PC-9 (cell line): ENCODE results near the gene CBX5. TPM values are rescaled to one million over a fixed set of nuclear protein-coding genes. Genes with fewer than 3 reads are reported as not detected.
"Not testable (repeated sequence)": the region's sequence is repeated elsewhere in the genome, so short reads cannot be mapped to it uniquely, and the experiment has no call there.

Experiments used
- BruUV-seq: library from RNA; stranded (reverse); fragments of 400-500 nt; replicated peaks from 2 replicates; lab custom pipeline; 2021; lab: Mats Ljungman, UMichigan
- CTCF ChIA-PET: fragments of 300-600 bp; sonication (Branson Sonifier 250); formaldehyde crosslinking; loops from one replicate; lab custom pipeline; 2022; ENCODE audit warnings: antibody characterized with exemption; lab: Charles Lee
- POLR2A ChIA-PET: fragments of 300-600 bp; sonication (Branson Sonifier 250); formaldehyde crosslinking; loops from one replicate; lab custom pipeline; 2022; ENCODE audit warnings: antibody characterized with exemption; ENCODE audit not compliant: unreplicated experiment; lab: Charles Lee
- DNase-seq, 2 experiments: peaks; one replicate each; pipeline versions ENCODE4 v3.0.0 to v3.0.0-alpha.2; 2015 to 2022; ENCODE audit warnings: mixed read lengths in 1 of 2
- H2AFZ ChIP-seq: fragments of 200-600 bp; sonication (generic); 2 replicates; pipeline ENCODE4 v1.8.1; 2017; ENCODE audit warnings: antibody characterized with exemption
- H3F3A ChIP-seq: fragments of 200-600 bp; sonication (generic); 2 replicates; pipeline ENCODE4 v1.8.1; 2017; ENCODE audit warnings: antibody characterized with exemption, mild to moderate bottlenecking, low read depth; ENCODE audit not compliant: insufficient read depth
- H3K27ac ChIP-seq: fragments of 200-600 bp; sonication (generic); 2 replicates; pipeline ENCODE4 v1.6.1; 2016; ENCODE audit warnings: mixed run types
- H3K27me3 ChIP-seq: fragments of 200-600 bp; sonication (generic); 2 replicates; pipeline ENCODE4 v1.6.1; 2016; ENCODE audit warnings: low read depth, mixed run types; ENCODE audit not compliant: insufficient read depth
- H3K36me3 ChIP-seq: fragments of 200-600 bp; sonication (generic); 2 replicates; pipeline ENCODE4 v1.6.1; 2016; ENCODE audit warnings: low read depth, mixed run types
- H3K4me1 ChIP-seq: fragments of 200-600 bp; sonication (generic); replicated peaks from 2 replicates; pipeline ENCODE4 v1.6.1; 2016; ENCODE audit warnings: mixed run types; ENCODE audit not compliant: insufficient read depth
- H3K4me2 ChIP-seq: fragments of 200-600 bp; sonication (generic); 2 replicates; pipeline ENCODE4 v1.6.1; 2017; ENCODE audit warnings: mixed run types
- H3K4me3 ChIP-seq: fragments of 200-600 bp; sonication (generic); 2 replicates; pipeline ENCODE4 v1.6.1; 2016; ENCODE audit warnings: mixed run types
- H3K79me2 ChIP-seq: fragments of 200-600 bp; sonication (generic); 2 replicates; pipeline ENCODE4 v1.6.1; 2017; ENCODE audit warnings: low read depth, mixed run types
- H3K9me2 ChIP-seq: fragments of 200-600 bp; sonication (generic); 2 replicates; pipeline ENCODE4 v1.8.1; 2017; ENCODE audit warnings: mild to moderate bottlenecking; ENCODE audit not compliant: insufficient read depth
- H3K9me3 ChIP-seq: fragments of 200-600 bp; sonication (generic); 2 replicates; pipeline ENCODE4 v1.8.1; 2016; ENCODE audit warnings: low read depth; ENCODE audit not compliant: insufficient read depth
- H4K20me1 ChIP-seq: fragments of 200-600 bp; sonication (generic); 2 replicates; pipeline ENCODE4 v1.8.1; 2017; ENCODE audit not compliant: insufficient read depth
- CTCF ChIP-seq: fragments of 200-600 bp; sonication (generic); conservative IDR thresholded peaks from 2 replicates; pipeline ENCODE4 v1.6.1; 2017; ENCODE audit warnings: mixed run types, antibody characterized with exemption, mild to moderate bottlenecking, moderate library complexity
- EZH2 ChIP-seq: fragments of 200-600 bp; sonication (generic); IDR thresholded peaks from 2 replicates; pipeline ENCODE4 v1.8.0; 2017; ENCODE audit warnings: antibody characterized with exemption, low read depth
- intact Hi-C: fragments of 100-400 bp; cut with micrococcal nuclease; formaldehyde crosslinking; loops from one replicate; pipeline ENCODE4 v1.10.0; 2022; ENCODE audit not compliant: unreplicated experiment
- total RNA-seq: library from RNA; stranded (reverse); gene quantifications from 2 replicates; pipeline ENCODE4 v1.2.3, GENCODE V29; 2021

The CBX5 gene
- total RNA-seq, 1 experiment from 2014 or later, result 154 TPM

GRCh38 chr12:54282949-54283593 is 3.1 kb upstream of the CBX5 start:
- H3K27ac ChIP-seq, result peak overlapping the region; percentile 94
- peaks cover 62% of the 10 kb centered on the region for H3K79me2 ChIP-seq
- ChIA-PET CTCF (no interaction called here), POLR2A (interaction anchor here (0.7 kb wide), 2 partner anchors 10 to 29 kb away, joined by 5 to 8 read pairs; no protein-coding TSS in a partner anchor)
- TF ChIP-seq CTCF, result no peak
- TF ChIP-seq EZH2, result no peak
- no peak overlapping the region for H2AFZ ChIP-seq
- H3K4me1 ChIP-seq, result peaks cover 39% of the 10 kb centered on the region
- peak overlapping the region; percentile 98 for H3K4me2 ChIP-seq
- intact Hi-C loops, result no loop called here
- no peaks in the 10 kb centered on the region for H3K9me3 ChIP-seq
- peaks cover 67% of the 10 kb centered on the region for H4K20me1 ChIP-seq
- no peaks in the 10 kb centered on the region for H3K27me3 ChIP-seq
- H3K9me2 ChIP-seq, result no peaks in the 10 kb centered on the region
- no peak for DNase-seq
- BruUV-seq, result no TSS peak
- H3K4me3 ChIP-seq, result peak overlapping the region; percentile 82
- peaks cover 87% of the 10 kb centered on the region for H3F3A ChIP-seq
- peaks cover 69% of the 10 kb centered on the region for H3K36me3 ChIP-seq

- H3K27ac ChIP-seq, result peak overlapping the region; percentile 94
- not testable (repeated sequence) for H3K27me3 ChIP-seq, H2AFZ ChIP-seq, H3K9me3 ChIP-seq, BruUV-seq, H3K9me2 ChIP-seq, DNase-seq
- H3K4me3 ChIP-seq, result peak overlapping the region; percentile 82
- H3K4me1 ChIP-seq, result peaks cover 49% of the 10 kb centered on the region
- CTCF ChIA-PET, result interaction anchor here (0.6 kb wide), 1 partner anchor 63 kb away, joined by 4 read pairs; no protein-coding TSS in a partner anchor
- peaks cover 74% of the 10 kb centered on the region for H3F3A ChIP-seq
- peaks cover 53% of the 10 kb centered on the region for H4K20me1 ChIP-seq
- H3K36me3 ChIP-seq, result peaks cover 64% of the 10 kb centered on the region
- intact Hi-C loops, result loop anchor here (2.0 kb wide), 1 partner anchor 77 kb away; no protein-coding TSS in a partner anchor
- H3K79me2 ChIP-seq, result peaks cover 75% of the 10 kb centered on the region
- POLR2A ChIA-PET, result interaction anchor here (0.6 kb wide), 2 partner anchors 8 to 17 kb away, joined by 4 to 5 read pairs; no protein-coding TSS in a partner anchor
- peak overlapping the region; percentile 98 for H3K4me2 ChIP-seq
Observed at GRCh38 chr12:54281694-54282093, 1.8 kb upstream of the CBX5 start.

GRCh38 chr12:54281261-54281638 is 1.3 kb upstream of the CBX5 start:
- H3K9me2 ChIP-seq, H3K27me3 ChIP-seq, H3K9me3 ChIP-seq, BruUV-seq, DNase-seq, H2AFZ ChIP-seq: not testable (repeated sequence)
- Histone ChIP-seq H3K4me3 (peak overlapping the region; percentile 82), H3K27ac (peak overlapping the region; percentile 94), H3K79me2 (peaks cover 80% of the 10 kb centered on the region), H3K4me2 (peak overlapping the region; percentile 98), H4K20me1 (peaks cover 49% of the 10 kb centered on the region), H3K4me1 (peaks cover 49% of the 10 kb centered on the region), H3K36me3 (peaks cover 64% of the 10 kb centered on the region), H3F3A (peaks cover 70% of the 10 kb centered on the region)
- ChIA-PET CTCF (interaction anchor here (0.6 kb wide), 1 partner anchor 62 kb away, joined by 4 read pairs; no protein-coding TSS in a partner anchor), POLR2A (interaction anchor here (0.6 kb wide), 2 partner anchors 9 to 16 kb away, joined by 4 to 5 read pairs; no protein-coding TSS in a partner anchor)
- intact Hi-C loops, result loop anchor here (2.0 kb wide), 1 partner anchor 78 kb away; no protein-coding TSS in a partner anchor
